ENCODE results near the gene AATK. TPM values are rescaled to one million over a fixed set of nuclear protein-coding genes. Genes with fewer than 3 reads are reported as not detected.

AATK gene
- total and polyA plus RNA-seq, 9 of the 15 experiments (the other 6 are each of a cell fraction or from before 2014, with no cell fraction given), result 0.11 to 0.55 (median 0.38) TPM; not detected in 5

GRCh38 chr17:81101614-81102306, 64.3 kb downstream of the AATK start (continued):
- TF ChIP-seq CLOCK (CRISPR knock-in tag; IDR thresholded peaks at IDR 0.05; ENCODE audit: borderline replicate concordance) (no peak), GABPB1 (CRISPR knock-in tag; IDR thresholded peaks at IDR 0.05) (peak; percentile 81), GTF2B (IDR thresholded peaks at IDR 0.05; ENCODE audit: extremely low read depth, insufficient read length) (no peak), RBM14 (IDR thresholded peaks at IDR 0.05; ENCODE audit: borderline replicate concordance, insufficient read depth, low read depth, low read length) (0 out of 2 replicates have a peak, but pooled peaks have one; percentile 92), MAFG (tag; conservative IDR thresholded peaks at IDR 0.05) (no peak), PREB (CRISPR knock-in tag; IDR thresholded peaks at IDR 0.05) (no peak), SMC3 (conservative IDR thresholded peaks at IDR 0.05; ENCODE audit: insufficient read depth, low read depth, low read length) (peak; percentile 100), ZNF583 (CRISPR knock-in tag; IDR thresholded peaks at IDR 0.05) (no peak), SNIP1 (IDR thresholded peaks at IDR 0.05; ENCODE audit: low read depth) (no peak), ZNF830 (CRISPR knock-in tag; IDR thresholded peaks at IDR 0.05) (no peak), CHD1 (IDR thresholded peaks at IDR 0.05; ENCODE audit: low read length) (no peak), MCM2 (IDR thresholded peaks at IDR 0.05; ENCODE audit: low read depth) (no peak), IFI16 (CRISPR knock-in tag; IDR thresholded peaks at IDR 0.05) (no peak), ZBTB9 (CRISPR knock-in tag; IDR thresholded peaks at IDR 0.05) (0 out of 2 replicates have a peak, but pooled peaks have one; percentile 72), CTBP1 (IDR thresholded peaks at IDR 0.05; ENCODE audit: borderline replicate concordance) (peak; percentile 83; the same call in 1 of the 2 replicates), BRCA1 (IDR thresholded peaks at IDR 0.05) (no peak), BRCA1 (CRISPR knock-in tag; IDR thresholded peaks at IDR 0.05) (no peak), ZNF174 (CRISPR knock-in tag; IDR thresholded peaks at IDR 0.05) (no peak), STAT5B (CRISPR knock-in tag; IDR thresholded peaks at IDR 0.05) (no peak), MYC (IDR thresholded peaks at IDR 0.05; ENCODE audit: low read depth, low read length) (peak; percentile 70), MYC (CRISPR knock-in tag; IDR thresholded peaks at IDR 0.05; ENCODE audit: borderline replicate concordance, low read depth) (no peak)
- TF ChIP-seq, protein P1, sequence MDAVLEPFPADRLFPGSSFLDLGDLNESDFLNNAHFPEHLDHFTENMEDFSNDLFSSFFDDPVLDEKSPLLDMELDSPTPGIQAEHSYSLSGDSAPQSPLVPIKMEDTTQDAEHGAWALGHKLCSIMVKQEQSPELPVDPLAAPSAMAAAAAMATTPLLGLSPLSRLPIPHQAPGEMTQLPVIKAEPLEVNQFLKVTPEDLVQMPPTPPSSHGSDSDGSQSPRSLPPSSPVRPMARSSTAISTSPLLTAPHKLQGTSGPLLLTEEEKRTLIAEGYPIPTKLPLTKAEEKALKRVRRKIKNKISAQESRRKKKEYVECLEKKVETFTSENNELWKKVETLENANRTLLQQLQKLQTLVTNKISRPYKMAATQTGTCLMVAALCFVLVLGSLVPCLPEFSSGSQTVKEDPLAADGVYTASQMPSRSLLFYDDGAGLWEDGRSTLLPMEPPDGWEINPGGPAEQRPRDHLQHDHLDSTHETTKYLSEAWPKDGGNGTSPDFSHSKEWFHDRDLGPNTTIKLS (IDR thresholded peaks at IDR 0.05; ENCODE audit: borderline replicate concordance, low read depth), result no peak
